AG04450 (cell line): ENCODE data around the gene RRH. TPM values are rescaled to one million over a fixed set of nuclear protein-coding genes. Genes with fewer than 3 reads are reported as not detected.

Experiments used
- CTCF ChIA-PET: fragments of 300-600, 350-600 bp; formaldehyde crosslinking; extraction: SDS; loops from one replicate; lab custom pipeline; 2022; ENCODE audit warnings: antibody characterized with exemption, inconsistent platforms; lab: Charles Lee
- POLR2A ChIA-PET: fragments of 350-600 bp; formaldehyde crosslinking; extraction: SDS; loops from one replicate; lab custom pipeline; 2021; ENCODE audit warnings: antibody characterized with exemption, inconsistent platforms; lab: Yijun Ruan, JAX
- DNase-seq: peaks from one replicate; pipeline ENCODE4 v3.0.0-alpha.2; 2011; ENCODE audit warnings: low read depth, low spot score
- H3K27ac ChIP-seq: one replicate; pipeline ENCODE4 v1.5.1; 2012; ENCODE audit warnings: low read depth, low read length, control low read depth
- H3K27me3 ChIP-seq: one replicate; pipeline ENCODE4 v1.6.0; 2012; ENCODE audit warnings: low read length; ENCODE audit not compliant: control insufficient read depth, insufficient read depth
- H3K4me3 ChIP-seq: 2 replicates; pipeline ENCODE4 v1.5.1; 2011; ENCODE audit warnings: mild to moderate bottlenecking, low read depth, low read length, control low read depth
- H3K9me3 ChIP-seq: 2 replicates; pipeline ENCODE4 v1.5.1; 2012; ENCODE audit warnings: low read length; ENCODE audit not compliant: control insufficient read depth, insufficient read depth
- polyA plus RNA-seq: library from polyadenylated mRNA; depleted of rRNA; stranded (reverse); fragments of >200 nt; gene quantifications from 2 replicates; pipeline ENCODE4 v1.2.3, GENCODE V29; 2011
- TF ChIP-seq, protein P1 (sequence below): IDR thresholded peaks from 2 replicates; pipeline ENCODE4 v1.5.1; 2011; ENCODE audit warnings: low read depth, low read length, control low read depth, inconsistent platforms

Gene RRH
- polyA plus RNA-seq, 1 experiment = 0.15 TPM

GRCh38 chr4:109801099-109801789 lies 26.5 kb upstream of the RRH start:
- POLR2A ChIA-PET = no interaction called here
- CTCF ChIA-PET = interaction anchor here (1.0 to 1.6 kb wide), 3 partner anchors 25 to 374 kb away, joined by 3 to 5 read pairs (median 5); partner anchors contain the start of gene SEC24B
- Histone ChIP-seq H3K27me3 (no peaks in the 10 kb centered on the region), H3K4me3 (no peak overlapping the region), H3K27ac (no peak overlapping the region), H3K9me3 (no peaks in the 10 kb centered on the region)
- TF ChIP-seq, protein P1, sequence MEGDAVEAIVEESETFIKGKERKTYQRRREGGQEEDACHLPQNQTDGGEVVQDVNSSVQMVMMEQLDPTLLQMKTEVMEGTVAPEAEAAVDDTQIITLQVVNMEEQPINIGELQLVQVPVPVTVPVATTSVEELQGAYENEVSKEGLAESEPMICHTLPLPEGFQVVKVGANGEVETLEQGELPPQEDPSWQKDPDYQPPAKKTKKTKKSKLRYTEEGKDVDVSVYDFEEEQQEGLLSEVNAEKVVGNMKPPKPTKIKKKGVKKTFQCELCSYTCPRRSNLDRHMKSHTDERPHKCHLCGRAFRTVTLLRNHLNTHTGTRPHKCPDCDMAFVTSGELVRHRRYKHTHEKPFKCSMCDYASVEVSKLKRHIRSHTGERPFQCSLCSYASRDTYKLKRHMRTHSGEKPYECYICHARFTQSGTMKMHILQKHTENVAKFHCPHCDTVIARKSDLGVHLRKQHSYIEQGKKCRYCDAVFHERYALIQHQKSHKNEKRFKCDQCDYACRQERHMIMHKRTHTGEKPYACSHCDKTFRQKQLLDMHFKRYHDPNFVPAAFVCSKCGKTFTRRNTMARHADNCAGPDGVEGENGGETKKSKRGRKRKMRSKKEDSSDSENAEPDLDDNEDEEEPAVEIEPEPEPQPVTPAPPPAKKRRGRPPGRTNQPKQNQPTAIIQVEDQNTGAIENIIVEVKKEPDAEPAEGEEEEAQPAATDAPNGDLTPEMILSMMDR = no peak
- no peak for DNase-seq

DNA sequence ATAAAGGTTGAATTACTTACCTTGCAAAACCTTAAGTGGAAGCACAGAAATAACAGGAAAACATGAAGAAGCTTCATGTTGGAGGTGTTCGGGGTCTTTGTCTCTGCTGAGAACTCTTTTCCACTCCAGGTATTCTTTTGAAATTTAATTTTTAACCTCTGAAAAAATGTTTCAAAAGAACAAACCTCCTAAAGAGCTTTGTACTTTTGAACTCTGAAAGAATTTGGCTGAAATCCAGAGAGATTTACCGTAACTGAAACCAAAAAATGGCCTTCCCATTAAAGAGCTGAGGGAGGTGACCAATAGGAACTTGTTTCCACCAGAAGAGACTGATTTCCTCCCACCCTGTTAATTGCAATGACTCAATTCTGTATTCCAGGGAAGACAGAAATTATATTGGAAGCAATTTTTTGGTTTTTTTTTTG lies 25.9 kb upstream of the RRH start, which contains the start of gene CFI:
TSS of gene CFI (minus strand) at position 105 of the 425 bp plus-strand sequence. CDS start at position 77, 28 bp downstream.
- Histone ChIP-seq H3K4me3 (no peak within 1 kb of the TSS), H3K27ac (no peak within 1 kb of the TSS), H3K27me3 (no peaks in the 10 kb centered on the region), H3K9me3 (no peaks in the 10 kb centered on the region)
- TF ChIP-seq, protein P1 = no peak
- no peak for DNase-seq
- ChIA-PET CTCF (interaction anchor here (1.0 to 1.4 kb wide), 2 partner anchors 369 to 374 kb away, joined by 5 read pairs; partner anchors contain the start of gene SEC24B), POLR2A (no interaction called here)

GRCh38 chr4:109803924-109804571 lies 23.7 kb upstream of the RRH start:
- TF ChIP-seq, protein P1 = no peak
- Histone ChIP-seq H3K27me3 (peaks cover 3% of the 10 kb centered on the region), H3K27ac (no peak overlapping the region), H3K4me3 (no peak overlapping the region), H3K9me3 (no peaks in the 10 kb centered on the region)
- ChIA-PET CTCF (interaction anchor here (1.8 kb wide), 1 partner anchor 377 kb away, joined by 5 read pairs; no protein-coding TSS in a partner anchor), POLR2A (no interaction called here)
- DNase-seq = no peak

- Histone ChIP-seq H3K9me3 (no peaks in the 10 kb centered on the region), H3K4me3 (no peak overlapping the region), H3K27me3 (peaks cover 3% of the 10 kb centered on the region), H3K27ac (no peak overlapping the region)
- TF ChIP-seq, protein P1 = no peak
- DNase-seq = no peak
- CTCF ChIA-PET = no interaction called here
- POLR2A ChIA-PET = no interaction called here
Observed at GRCh38 chr4:109809655-109810054, 18.1 kb upstream of the RRH start.
